Kidney capillary endothelial cell (primary cell): ENCODE measurements around the gene AHNAK2.
"Not testable (repeated sequence)": the region's sequence is repeated elsewhere in the genome, so short reads cannot be mapped to it uniquely, and the experiment has no call there.

Experiments used
- DNase-seq: peaks from one replicate; pipeline ENCODE4 v3.0.0-alpha.2; 2018; ENCODE audit warnings: low spot score

AHNAK2 gene

DNA sequence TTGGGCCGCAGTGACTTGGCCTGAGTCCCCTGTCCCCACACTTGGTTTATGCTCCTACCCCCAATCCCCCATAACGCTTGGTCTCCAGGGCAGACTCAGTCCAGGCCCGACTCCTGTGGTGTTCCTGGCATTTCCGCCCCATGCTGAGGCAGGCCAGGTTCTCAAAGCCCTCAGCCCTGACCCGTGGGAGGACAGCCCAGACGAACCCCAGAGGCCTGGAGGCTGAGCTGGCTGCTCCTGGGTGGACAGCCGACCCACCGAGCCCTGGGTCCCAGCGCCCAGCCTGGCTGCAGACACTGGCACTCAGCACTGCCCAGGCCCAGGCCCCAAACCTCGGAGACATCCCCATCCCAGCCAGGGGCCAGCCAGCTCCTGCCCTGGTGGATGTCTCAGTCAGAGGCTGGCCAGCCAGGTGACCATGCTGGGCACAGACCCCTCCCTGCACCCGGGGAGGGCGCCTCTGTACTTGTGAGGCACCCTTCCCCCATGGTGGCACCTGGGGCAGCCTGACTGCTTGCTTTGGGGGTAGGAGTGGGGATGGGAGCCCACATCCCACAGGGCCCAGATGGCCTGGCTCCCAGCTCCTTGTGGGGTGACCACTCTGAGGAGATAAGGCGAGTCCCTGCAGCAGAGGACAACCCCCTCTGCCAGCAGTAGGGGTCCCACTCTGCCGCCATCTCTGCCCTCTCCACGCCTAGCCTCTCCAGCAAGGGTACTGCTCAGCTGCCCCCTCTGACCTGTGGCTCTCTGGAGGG is 52.1 kb downstream of the AHNAK2 start:
- no peak for DNase-seq

DNA sequence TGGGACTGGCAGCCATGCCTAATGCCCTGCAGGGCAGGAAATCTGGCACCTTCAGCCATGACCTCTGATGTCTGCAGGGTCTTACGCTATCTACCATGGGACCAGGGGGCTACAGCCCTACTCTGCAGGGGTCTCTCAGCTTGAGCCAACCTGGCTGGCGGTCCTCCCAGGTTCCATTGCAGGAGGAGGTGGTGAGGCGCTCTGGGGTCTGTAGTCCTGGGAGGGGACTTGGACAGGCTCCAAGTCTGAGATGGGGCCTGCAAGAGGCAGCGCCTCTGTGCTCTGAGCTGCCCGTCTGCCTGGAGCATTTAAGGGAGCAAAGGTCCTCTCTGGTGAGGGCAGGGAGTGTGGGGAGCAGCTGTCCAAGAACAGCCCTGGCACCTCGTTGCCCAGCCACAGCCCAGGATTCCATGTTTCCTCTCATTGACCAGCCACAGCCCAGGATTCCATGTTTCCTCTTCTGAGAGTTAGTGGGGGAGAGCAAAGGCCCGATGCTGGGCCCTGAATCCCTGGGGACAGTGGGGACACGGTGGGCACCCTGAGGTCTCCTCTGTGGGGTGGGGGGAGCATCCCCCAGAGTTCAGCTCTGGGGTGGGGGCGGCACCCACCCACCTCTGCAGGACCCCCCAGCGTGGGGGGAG is 52.8 kb downstream of the AHNAK2 start:
- DNase-seq, result no peak

DNA sequence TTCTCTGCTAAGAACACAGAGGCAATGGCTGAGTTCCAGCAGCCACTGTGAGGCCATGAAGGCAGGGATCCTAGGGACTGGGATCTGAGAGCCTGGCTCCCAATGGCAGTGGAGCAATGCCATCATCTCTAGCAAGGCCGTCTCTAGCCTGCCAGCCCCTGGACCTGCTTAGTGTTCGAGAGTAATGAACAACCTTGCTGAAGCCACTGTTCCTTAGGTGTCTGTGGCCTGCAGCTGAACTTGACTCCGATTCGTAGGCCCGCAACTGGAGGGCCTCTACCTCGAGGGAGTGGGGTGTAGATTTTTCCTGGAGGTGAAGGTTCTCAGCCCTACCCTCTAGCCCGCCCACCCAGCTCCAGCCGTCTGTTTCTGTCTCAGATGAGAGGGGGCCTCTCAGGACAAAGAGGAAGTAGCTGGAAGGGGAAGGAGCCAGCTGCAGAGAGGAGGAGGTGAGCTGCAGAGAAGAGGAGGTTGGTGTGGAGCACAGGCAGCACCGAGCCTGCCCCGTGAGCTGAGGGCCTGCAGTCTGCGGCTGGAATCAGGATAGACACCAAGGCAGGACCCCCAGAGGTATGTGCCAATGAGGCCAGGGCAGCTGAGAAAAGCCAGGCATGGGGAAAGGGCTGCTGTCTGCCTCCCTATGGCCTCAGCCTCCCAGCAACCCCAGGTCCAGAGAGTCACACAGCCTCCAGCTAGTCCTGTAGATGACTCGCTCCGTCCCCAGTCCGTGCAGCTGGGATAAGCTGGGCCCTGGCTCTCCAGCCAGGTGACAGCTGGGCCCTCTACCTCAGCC is 53.6 kb downstream of the AHNAK2 start, which contains the start of gene PLD4:
Gene PLD4, plus strand, starts transcription at position 459 of the 793 bp plus-strand sequence. CDS start 2,262 bp downstream, outside the sequence.
- no peak for DNase-seq

DNA sequence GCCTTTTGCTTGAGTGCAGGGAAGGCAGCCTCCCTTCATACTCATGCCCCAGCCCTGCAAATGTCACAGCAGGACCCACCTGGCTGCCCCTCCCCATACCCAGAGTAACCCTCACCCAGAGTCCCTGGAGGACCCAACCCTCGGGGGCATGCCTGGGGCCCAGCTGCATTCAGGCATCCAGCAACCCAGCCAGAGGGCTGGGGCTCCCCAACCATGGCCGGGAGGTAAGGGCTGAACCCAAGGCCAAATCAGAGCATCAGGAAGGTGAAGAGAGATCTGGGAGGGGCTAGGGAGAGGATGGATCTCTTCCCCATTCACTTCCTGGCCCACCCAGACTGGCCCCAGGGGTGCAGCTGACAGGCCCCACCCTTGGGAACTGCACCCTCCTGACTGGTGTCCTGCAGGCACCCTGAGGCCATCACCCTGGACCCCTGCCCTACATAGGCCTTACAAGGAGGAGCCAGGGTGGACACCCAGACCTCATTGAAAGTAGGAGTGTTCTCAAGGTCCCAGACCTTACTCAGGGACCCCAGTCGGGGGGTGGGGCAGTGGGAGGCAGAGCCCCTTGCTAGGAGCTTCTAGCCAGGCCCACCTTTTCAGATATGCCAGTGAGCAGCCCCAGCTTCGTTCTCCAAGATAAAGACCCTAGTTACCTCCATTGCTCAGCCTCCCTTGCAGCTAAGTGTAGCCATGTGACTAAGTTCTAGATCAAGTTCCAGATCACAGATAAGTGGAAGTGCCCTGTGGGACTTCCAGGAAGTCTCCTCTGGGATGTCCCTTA is 54.3 kb downstream of the AHNAK2 start:
- no peak for DNase-seq

DNA sequence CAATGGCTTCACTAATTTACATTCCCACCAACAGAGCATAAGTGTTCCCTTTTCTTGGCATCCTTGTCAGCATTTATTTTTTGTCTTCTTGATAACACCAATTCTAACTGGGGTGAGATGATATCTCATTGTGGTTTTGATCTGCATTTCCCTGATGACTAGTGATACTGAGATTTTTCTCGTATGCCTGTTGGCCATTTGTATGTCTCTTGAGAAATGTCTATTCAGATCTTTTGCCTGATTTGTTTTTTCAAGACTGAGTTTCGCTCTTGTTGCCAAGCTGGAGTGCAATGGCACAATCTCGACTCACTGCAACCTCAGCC is 58.2 kb downstream of the AHNAK2 start:
- no peak for DNase-seq

DNA sequence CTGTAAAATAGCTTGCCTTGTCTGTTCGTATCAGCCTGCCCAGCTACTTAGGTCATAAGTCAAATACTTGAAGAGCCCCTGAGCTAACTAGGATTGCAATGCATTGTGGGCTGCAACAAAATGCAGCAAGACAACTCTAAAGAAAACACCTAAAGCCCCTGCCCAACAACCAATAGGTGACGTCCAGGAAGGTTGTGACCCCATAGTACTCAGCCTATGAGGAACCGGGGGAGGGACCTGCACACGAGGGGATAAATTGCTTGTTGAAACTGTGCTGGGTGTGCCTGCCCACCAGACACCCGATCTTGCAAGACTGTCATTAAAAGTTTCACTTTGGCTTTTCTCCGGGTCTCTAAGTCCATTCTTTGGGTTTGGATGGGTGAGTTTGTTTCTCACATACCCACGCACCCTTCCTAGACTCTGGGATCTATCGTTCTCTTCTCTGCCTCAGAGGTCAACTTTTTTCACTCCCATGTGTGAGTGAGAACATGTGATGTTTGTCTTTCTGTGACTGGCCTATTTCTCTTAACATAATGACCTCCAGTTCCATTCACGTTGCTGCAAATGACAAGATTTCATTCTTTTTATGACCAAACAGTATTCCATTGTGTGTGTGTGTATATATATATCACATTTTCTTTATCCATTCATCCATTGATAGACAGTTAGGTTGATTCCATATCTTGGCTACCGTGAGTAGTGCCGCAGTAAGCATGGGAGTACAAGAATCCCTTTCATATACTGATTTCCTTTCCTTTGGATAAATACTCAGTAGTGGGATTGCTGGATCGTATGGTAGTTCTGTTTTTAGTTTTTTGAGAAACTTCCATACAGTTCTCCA is 58.8 kb downstream of the AHNAK2 start:
- DNase-seq, result not testable (repeated sequence)

DNA sequence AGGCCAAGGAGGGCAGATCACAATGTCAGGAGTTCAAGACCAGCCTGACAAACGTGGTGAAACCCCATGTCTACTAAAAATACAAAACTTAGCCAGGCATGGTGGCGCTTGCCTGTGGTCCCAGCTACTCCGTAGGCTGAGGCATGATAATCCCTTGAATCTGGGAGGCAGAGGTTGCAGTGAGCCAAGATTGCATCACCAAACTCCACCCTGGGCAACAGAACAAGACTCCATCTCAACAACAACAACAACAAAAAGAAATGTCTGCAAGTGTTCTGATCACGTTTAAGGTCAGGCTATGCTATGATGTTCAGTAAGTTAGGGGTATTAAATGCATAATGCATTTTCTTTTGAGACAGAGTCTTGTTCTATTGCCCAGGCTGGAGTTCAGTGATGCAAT is 60.2 kb downstream of the AHNAK2 start:
- DNase-seq, result no peak

DNA sequence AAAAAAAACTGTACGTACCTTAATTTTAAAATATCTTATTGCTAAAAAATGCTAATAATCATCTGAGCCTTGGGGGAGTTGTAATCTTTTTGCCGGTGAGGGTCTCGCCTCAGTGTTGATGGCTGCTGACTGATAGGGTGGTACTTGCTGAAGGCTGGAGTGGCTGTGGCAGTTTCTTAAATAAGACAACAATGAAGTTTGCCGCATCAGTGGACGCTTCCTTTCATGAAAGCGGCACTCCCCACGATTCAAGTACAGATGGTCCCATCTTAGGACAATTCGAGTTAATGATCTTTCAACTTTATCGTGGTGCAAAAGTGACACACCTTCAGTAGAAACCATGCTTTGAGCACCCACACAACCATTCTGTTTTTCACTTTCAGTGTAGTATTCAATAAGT is 61.1 kb downstream of the AHNAK2 start:
- no peak for DNase-seq

DNA sequence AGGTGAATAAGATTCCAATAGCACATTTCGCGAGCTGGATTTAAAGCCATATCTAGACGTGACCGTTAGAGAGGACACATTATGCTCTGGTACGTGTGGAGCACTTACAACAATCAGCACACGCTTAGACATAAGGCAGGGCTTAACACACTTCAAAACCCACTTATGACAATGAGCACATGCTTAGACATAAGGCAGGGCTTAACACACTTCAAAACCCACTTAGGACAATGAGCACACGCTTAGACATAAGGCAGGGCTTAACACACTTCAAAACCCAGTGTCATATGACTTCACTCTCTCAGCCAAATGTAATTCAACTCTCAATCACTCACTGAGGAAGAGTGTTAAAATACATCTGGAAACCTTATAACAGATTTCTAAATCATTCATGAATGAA is 64.7 kb downstream of the AHNAK2 start:
- DNase-seq, result no peak

DNA sequence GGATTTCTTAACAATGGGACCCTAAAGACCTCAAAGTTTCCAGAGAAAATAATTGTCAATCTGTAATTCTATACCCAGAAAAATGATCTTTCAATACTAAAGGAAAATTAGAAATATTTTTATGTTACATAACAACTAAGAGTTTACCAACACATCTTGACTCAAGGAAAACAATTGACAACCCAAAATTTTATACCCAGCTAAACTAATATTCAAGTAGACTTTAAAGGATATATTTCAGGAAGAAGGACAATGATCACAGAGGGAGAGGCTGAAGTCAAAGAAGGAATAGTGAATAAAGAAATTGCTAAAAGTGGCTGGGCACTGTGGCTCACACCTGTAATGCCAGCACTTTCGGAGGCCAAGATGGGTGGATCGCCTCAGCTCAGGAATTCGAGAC is 66.1 kb downstream of the AHNAK2 start:
- DNase-seq, result no peak

DNA sequence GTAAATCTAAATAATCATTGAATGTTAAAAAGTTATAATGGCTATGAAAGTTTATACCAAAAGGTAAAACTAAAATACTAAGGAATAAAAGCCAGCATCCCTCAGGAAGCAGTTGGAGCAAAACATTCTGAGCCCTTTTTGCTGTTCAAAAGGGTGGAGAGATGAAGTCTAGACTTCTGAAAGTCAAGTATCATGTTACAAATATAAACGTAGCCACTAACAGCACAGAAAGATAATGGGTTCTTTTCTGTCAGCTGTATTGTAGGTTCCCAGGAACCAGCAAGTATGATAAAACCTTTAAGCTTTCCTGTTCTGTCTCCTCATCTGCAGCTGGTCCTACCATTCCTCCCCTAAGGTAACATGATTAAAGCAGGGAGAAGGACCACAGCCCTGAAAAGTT is 69.9 kb downstream of the AHNAK2 start:
- DNase-seq, result no peak

DNA sequence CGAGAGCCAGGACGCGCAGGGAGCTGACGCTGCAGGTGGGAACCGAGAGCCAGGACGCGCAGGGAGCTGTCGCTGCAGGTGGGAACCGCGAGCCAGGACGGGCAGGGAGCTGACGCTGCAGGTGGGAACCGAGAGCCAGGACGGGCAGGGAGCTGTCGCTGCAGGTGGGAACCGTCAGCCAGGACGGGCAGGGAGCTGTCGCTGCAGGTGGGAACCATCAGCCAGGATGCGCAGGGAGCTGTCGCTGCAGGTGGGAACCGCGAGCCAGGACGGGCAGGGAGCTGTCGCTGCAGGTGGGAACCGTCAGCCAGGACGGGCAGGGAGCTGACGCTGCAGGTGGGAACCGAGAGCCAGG is 72.6 kb downstream of the AHNAK2 start:
- not testable (repeated sequence) for DNase-seq

DNA sequence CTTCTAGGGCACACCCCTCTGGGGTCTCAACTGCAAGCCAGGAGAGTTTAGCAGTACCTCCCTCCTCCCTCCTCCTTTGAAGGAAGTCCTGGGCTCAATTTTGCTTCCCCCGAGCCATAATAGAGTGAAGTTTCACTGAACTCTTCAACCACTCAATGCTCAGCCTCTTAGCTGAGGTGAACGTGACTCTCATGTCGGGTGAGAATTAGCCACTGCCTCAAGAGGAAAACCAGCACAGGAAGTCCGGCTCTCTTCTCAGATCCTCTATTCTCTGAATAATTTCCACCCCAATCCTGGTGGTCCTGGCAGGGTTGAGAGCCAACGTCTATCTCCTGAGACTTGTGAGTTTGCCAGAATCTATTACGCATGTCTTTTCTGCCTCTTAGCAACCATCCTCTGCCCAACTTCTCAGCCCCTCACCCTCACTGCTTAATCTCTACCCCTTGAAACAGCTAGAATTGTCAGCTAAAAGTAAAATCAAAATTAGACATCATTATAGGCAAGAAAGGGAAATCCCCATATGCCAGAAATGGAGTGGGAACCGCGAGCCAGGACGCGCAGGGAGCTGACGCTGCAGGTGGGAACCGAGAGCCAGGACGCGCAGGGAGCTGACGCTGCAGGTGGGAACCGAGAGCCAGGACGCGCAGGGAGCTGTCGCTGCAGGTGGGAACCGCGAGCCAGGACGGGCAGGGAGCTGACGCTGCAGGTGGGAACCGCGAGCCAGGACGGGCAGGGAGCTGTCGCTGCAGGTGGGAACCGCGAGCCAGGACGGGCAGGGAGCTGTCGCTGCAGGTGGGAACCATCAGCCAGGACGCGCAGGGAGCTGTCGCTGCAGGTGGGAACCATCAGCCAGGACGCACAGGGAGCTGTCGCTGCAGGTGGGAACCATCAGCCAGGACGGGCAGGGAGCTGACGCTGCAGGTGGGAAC is 73.3 kb downstream of the AHNAK2 start:
- DNase-seq, result not testable (repeated sequence)

DNA sequence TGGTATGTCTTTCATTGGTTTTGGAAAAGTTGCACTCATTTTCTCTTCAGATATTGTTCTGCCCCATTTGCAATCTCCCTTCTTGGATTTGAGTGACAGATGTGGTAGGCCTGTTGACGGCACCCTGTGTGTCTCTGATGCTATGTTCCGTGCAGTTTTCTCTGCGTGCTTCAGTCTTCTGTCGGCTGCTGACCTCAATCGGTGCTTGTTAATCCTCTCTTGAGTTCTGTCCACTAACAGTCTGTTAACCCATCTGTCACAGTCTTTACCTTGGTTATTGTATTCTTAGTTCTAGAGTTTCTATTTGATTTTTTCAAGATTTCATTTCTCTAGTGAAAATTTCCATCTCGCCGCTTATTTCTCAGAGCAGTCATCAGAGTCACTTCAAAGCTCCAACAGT is 74.2 kb downstream of the AHNAK2 start:
- no peak for DNase-seq

DNA sequence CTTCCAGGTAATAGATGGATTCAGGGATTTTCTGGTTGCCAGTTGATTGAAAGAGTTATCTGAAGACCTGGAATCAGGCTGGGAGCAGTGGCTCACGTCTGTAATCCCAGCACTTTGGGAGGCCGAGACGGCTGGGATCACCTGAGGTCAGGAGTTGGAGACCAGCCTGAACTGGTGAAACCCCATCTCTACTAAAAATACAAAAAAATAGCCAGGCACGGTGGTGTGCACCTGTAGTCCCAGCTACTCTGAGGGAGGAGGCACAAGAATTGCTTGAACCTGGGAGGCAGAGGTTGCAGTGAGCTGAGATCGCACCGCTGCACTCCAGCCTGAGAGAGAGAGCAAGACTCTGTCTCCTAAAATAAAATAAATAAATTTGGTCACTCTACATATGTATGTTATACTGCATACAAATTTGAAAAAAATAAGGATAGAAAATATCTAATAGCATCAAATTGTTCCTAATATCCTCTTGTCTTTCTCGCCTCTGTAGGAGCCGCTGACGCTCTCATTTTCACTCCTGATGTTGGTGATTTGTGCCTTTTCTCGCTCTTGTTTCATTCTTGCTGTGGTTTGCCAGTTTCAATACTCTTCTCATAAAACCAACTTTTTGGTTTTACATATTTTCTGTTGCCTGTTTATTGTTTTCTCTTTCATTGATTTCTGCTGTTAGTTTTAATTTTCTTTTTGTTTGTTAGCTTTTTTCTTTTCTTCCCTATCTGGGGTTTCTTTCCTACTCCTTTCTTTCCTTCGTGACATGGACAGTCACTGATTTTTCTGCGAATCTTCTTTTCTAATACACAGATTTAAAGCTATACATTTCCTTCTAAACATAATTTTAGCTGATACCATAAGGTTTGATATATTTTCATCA is 77.3 kb downstream of the AHNAK2 start:
- DNase-seq, result no peak

DNA sequence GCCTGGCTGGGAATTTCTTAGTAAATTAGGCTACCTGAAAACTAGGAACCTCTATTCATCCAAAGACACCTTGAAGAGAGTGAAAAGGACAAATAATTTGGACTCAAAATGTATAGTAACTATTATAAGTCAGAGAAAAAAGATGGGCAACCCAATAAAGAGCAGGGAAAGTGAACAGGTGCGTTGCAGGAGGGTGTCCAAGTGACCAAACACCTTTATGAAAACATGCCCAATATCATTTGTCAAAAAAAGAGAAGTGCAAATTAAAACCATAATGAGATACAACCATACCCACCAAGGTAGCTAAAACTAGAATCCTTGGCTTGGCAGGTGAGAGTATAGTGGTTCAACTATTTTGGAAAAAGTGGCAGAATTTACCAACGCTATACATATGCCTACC is 78.4 kb downstream of the AHNAK2 start:
- no peak for DNase-seq

DNA sequence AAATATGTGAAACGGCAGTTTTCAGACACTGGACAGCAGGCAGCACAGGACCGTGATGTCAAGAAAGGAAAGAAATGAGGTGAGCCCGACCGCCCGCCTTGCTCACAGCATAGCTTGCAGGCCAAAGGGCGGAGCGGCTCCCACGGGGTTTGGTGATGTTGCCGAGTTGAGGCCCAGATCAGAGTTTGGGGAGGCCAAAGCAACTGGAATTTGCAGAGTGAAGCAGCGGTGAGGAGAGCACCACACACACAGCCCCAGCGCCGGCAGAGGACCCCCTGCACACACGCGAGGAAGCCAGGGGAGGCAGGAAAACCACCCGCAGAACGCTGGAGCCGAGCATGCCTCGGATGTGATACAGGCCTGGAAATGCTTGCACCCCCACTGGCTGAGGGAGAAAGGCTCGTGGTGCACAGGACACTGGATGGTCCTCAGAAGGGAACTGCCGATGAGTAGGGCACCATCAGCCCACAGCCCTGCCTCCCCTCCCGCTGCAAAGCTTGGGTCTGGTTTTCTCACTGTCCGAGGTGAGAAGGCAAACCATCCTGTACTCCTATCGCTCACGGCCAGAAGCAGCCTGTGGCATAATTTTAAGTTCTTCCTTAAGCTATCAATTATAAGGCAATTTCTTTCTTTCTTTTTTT is 79.2 kb downstream of the AHNAK2 start:
- DNase-seq, result no peak

DNA sequence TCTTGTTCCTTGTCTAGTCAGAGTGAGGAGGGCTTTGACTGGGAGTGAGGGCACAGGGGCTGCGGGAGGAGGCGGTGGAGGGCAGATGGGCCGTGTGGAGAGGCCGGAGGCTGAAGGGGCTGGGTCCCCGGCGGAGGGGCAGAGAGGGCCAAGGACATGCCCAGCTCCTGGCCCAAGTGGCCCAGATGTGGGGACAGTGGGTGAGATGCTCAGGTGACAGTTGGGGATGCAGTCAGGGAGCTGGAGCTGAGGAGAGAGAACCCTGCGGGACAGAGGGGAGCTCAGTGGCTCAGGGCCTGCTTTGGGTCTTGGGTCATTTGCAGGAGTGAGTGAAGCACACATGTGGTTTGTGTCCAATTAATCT is 80.0 kb downstream of the AHNAK2 start:
- no peak for DNase-seq
